GM21423 (cell line): ENCODE data around the gene PRR36.
"Not testable (repeated sequence)": the region's sequence is repeated elsewhere in the genome, so short reads cannot be mapped to it uniquely, and the experiment has no call there.

Experiments used
- ATAC-seq: cut with Tn5 transposase; IDR thresholded peaks from one replicate; pipeline ENCODE4 v1.9.1; 2021; ENCODE audit warnings: mild to moderate bottlenecking, moderate library complexity; ENCODE audit not compliant: unreplicated experiment

The PRR36 gene

DNA sequence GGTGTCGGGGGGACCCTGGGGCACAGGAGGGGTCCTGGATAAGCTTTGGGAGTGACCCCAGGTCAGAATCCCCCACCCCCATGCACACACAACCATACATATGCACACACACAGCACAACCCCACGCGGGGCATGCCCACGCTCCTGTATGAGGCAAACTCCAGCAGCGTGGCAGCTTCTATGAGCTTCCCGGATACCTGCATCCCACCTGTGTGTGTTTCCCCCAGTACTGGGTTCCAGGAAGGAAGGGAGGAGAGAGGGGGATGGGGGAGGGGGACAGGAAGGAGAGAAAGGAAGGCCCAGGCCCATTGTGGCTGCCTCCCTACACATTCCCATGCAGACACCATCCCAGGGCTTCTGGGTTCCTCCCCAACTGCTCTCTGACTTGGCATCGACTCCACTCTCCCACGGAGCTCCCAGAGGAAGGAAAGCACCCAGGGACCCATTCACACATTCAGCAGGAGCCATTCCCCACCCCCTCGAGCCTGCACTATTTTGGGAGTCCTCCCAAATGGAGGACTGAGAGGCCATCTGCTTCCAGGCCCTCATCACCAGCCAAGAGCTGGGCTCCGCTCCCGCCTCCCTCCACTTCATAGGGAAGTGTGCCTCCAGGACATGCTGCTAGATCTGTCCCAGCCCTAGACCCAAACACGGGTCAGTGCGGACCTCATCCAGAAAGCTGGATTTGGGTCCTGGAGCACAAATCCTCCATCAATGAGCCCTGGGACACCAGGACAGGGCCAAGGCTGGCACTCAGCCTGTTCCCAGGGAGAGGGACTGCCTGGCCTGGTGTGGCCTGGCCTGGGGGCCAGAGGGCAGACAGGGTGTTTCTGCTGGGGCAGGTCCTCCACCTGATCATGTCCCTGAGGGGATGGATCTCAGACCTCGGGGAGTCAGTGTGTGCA lies 13.2 kb downstream of the PRR36 start:
- no peak for ATAC-seq

DNA sequence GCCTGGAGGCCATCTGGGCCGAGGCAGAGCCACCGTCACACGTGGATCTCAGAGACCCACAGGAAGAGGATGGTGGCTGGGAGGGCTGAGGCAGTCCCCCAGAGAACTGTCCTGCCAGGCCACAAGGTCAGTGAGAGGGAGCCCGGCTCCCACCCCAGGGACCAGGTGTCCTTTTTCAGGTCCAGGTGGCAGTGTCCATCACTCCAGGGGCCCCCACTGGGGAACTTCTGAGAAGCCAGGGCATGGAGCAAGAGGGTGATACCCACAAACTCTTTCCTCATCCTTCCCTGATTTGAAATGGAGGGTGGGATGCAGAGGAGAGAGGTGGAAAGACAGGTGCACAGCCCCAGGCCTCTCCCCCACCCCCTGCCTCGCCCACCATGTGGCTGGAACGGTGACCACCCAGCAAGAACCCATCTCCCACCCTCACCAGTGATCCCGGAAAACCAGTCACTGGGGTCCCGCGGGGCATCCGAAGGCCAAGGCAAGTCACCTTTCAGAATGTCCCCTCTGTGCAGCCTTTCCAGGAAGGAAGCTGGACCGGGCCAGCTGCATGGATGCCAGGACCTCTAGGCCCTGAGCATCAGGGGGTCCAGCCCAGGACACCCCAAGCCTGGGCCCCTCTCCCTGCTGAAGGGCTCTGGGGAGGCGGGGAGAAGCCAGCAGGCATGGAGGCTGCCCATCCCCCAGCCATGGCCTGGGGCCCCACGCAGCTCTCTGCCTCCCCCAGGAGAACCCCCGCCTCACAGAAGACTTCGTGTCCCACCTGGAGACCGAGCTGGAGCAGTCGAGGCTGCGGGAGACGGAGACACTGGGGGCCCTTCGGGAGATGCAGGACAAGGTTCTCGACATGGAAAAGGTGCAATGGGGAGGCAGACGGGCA lies 14.1 kb downstream of the PRR36 start:
- no peak for ATAC-seq

DNA sequence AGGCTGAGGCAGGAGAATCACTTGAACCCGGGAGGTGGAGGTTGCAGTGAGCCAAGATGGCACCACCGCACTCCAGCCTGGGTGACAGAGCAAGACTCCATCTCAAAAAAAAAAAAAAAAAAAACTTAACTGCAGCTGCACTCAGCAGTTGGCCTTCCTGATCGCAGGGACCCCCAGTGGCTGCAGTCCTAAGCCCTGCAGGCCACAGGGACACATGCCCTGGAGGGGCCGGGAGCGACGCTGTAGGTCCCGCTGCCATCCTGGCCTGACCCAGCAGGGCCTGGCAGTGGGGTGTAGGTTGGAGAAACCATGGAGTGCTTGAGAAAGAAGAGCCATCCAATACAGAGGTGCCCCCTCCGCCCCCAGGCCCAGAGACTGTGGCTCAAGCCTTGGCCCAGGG lies 15.1 kb downstream of the PRR36 start:
- ATAC-seq, result not testable (repeated sequence)

DNA sequence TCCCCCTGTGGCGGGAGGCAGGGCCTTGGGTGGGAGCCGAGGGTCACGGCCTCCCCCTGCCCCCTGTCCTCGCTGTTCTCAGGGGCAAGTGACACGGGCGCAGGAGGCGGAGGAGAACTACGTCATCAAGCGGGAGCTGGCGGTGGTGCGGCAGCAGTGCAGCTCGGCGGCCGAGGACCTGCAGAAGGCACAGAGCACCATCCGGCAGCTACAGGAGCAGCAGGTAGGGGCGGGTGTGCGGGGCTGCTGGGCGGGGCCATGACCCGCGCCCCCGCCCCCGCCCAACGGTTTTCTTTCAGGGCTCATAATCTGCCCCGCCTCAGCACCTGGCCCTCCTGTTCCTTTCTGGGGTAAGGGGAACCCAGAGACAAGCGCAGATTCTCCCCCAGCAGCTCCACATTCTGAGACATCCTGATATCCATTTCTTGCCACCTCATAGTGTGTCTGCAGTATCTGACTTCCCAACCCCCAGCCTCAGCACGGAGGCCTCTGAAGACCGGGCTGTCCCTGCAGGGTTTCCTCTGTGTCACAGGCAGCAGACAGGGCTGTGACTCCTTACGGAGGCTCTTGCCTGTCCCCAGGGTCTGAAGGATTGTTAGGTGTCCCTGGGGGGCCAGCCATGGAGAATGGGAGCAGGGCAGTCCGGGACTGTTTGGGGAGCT lies 15.9 kb downstream of the PRR36 start:
- ATAC-seq, result no peak

DNA sequence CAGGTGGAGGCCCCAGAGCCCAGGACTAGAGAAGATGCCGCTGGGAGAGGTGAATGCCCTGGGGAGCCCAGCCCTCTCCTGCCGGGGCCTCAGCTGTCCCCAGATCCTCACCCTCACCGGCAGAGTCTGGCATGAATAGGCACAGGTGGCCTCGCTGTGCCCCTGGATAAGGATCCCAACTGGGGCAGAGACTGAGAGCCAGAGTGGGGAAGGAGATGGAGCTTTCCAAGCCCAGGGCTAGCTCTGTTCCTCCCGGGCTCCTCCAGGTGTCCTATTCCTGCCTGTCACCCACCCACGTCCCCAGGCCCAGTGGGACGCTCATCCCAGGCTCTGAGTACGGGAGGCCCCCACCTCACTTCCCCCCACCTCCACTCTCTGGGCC lies 16.5 kb downstream of the PRR36 start:
- no peak for ATAC-seq

DNA sequence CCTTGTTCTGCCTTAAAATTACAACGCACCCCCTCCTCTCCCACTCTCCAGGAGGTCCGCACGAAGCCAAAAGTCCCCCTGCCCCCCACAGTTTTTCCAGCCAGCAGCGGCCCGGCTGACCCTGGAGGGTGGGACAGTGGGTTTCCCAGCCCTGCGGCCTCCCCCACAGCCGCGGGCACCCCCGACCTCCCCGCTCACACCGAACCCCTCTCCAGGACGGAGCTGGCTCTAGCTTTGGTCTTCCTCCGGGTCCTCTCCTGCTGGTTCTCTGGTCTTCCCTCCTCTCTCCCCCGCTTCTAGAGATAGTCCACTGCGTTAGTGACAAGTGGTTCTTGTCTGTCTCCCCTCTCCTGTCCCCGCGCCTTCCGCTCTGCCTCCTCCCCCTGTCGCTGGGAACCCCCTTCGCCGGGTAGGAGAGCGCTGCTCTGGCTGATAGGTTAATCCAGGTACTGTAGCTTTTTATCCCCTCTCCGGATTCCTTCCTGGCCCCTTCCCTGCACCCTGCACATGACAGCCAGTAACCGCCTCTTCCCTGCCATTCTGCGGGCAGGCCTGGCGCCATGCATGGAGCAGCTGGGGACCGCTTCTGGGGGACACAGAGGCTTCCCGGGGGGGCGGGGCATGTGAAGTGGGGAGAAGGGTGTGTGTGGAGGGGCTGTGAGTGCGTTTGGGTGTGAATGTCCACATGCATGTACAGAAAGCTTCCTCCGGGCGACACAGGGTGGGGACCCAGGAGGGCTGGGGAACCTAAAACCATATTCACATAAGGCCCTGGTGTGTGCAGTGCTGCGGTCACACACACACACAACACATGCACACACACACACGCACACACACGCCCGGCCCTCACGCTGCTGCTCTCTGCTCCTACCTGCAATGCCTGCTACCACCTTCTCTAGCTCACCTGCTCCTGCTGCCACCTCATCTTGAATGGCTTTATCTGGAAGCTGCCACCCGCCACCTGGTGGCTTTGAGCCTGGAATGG lies 17.2 kb downstream of the PRR36 start:
- no peak for ATAC-seq

DNA sequence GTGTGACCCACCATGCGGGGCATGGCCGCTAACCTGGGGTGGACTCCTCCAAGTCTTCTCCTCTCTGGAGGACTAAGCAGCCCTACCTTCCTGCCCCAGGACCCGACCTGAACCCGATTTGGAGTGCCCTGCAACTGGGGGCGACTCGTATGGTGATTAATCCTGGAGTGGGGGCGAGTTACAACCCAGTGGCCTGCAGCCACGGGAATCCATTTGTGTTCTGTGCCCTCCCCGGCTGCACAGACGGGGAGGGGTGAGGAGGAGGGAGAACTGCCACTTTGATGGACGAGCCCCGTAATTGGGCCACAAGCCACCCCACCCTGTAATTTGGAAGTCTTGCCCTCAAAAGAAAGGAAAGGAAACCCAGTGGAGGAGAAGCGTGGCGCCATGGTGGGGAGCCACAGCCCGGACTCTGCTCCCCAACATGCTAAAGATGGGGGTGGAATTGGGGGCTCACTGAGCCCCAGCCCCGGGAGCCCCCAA lies 18.0 kb downstream of the PRR36 start:
- ATAC-seq, result no peak

DNA sequence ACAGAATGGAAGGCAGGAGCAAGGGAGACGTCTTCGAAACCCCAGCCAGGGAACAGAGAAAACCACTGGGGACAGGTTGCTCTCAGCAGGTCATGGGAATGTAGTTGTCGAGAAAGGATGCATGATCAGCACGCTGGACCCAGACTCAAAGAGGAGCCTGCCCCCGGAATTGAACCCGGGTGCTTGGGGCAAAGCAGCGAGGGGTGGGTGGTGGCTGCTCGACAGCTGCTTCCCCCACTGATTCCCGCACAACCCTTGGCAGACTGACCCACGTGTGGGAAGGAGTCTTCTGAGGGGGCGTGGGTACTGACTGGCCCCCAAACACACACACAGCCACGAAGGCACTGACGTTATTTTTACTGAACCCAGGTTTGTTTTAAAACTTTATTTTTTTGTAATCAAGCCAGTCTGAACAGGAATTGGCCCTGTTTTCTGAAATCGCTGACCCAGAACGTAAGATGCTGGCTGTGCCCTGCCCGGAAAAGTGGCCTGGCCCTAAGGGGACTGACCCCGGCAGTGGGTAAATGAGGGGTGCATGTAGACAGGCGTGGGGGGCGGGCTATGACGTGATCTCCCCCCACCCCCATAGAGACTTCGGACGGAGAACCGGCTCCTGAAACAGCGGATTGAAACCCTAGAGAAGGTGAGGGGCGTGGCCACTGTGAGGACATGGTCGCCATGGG lies 18.6 kb downstream of the PRR36 start:
- ATAC-seq, result no peak

DNA sequence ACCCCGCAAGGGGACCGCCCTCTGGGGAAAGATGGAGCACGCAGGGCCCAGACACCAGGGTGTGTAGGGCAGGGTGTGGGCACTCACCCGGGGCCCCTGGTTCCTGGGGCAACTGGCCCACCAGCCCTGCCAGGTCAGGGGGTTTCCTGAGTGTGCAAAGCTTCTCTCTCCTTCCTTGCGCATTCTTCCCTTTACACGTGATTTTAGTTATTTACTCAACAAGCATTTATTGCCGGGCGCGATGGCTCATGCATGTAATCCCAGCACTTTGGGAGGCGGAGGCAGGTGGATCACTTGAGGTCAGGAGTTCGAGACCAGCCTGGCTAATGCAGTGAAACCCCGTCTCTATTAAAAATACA lies 20.4 kb downstream of the PRR36 start:
- ATAC-seq, result no peak

DNA sequence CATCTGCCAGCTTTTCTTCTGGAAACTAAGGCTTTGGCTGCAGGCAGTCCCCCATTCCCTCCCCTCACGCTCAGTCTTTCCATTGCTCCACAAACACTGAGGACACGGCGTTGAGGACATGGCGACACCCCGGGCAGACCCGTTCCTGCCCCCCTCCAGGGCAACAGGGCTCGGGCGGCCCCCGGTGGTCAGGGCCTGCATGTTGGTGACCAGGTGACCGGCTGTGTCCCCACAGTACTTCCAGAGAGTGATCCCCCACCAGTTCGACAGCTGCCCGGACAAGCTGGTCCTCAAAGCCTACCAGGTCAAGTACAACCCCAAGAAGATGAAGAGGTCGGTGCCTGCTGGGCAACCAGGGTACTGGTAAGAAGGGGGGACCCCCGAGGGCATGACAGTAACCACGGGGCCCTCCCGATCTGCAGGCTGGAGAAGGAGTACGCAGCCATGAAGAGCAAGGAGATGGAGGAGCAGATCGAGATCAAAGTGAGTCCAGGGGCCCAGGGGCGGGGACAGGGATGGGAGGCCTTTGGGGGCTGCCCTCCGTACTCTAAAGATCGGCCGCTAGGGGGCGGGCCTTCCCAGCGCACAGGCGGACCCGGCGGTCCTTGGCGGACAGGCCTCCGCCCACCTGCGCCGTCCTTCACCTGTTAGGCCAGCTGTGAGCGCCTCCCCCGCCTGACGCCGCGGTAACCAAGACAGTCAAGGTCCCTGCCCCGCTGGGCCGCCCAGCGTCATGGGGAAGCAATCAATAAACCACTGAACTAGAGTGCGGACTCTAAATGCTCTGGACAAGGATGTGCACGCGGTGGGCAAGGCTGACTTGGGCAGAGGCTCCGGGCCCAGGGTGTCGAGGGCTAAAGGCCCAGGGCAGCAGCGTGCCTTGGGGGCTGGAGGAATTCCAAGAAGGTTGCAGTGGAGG lies 21.1 kb downstream of the PRR36 start:
- ATAC-seq, result no peak

DNA sequence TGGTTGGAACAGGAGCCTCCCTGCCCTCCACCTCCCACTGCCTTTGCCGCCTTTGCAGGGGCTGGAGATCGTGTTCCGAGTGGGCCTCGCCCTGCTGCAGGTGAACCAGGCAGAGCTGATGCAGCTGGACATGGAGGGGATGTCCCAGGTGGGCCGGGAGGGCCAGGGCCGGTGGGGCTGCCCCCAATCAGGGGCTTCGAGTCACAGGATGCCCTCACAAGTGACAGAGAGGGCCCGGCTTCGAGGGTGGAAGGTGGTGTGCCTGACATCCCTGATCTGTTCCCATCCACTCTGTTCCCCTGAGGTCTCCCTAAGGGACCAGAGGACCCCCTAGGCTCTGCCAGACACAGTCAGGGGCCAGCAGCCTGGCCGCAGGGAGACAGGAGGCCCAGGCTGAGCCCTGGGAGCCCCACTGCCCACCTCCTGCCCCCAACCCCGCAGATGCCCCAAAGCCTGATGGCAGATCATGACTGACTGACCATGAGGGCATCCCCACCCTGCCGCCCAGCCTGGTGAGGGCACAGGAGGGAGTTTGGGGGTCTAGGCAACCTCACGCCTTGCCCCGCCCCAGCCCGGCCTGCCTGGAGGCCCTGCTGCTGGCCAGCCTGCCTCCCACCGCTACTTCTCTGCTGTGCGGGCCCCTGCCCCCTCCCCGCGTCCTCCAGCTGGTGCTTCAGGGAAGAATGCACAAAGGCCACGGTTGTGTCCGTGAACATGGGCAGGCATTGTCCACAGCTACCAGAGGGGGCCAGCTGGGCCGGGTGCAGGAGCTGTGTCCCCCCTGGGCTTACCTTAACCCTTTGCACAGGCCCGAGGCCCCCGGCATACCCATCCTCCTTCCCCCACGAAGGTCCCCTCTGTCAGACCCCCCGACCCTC lies 22.3 kb downstream of the PRR36 start:
- no peak for ATAC-seq

DNA sequence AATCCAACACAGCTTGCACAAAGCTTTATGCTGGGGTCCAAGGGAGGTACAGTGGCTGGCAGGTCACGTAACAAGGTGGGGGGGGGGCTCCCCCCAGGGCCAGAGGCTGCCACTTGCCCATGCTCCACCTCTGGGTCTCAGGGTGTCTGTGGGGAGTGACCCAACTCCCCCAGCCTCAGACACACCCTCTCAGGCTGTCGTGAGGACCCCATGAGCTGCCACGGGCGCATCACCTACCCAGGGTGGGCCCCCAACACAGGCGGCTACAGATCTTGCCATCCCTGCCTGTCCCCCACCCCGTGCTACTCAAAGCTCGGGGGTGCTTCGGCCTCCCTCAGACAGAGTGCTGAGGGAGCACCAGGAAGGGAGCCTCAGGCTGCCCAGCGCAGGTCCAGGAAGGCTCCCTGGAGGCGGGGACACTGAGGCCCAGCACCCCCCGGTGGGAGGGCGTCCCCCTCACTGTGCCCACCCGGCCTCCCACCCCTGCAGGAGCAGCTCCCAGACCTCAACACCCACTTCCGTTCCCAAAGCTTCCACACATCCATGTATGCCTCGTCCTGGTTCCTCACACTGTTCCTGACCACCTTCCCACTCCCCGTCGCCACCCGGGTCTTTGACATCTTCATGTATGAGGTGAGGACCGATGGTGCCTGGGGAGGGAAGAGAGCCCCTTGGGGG lies 23.1 kb downstream of the PRR36 start:
- no peak for ATAC-seq

DNA sequence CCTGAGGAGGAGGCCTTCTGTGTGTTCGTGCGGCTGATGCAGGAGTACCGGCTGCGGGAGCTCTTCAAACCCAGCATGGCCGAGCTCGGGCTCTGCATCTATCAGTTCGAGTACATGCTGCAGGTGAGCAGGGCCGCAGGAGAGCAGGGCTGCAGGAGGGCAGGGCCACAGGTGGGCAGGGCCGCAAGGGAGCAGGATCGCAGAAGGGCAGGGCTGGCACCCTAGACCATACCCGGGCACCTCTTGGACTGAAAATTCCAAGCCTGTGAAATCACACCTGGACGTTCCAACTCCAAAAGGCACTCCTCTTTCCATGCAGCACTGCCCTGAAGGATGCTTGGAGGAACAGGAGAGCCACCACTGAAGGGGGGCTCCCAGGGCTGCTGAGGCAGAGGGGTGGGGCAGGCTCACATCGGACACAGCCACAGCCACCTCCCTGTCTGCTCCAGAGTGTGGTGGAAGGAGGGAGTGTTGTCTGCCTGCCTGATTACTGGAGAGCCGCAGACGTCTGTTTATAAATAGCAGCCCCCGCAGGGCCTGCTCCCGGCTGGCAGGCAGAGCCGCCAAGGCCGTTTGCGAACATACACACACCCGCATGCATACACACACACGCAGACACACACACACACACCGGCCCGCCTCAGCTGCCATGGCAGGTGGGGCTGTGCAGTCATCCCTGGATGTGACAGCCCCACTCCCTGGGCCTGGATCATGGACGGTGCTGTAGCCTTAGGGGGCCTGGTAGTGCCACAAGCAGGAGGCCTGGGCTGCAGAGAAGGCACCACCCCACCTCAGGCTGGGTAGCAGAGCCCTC lies 24.0 kb downstream of the PRR36 start:
- ATAC-seq, result no peak

DNA sequence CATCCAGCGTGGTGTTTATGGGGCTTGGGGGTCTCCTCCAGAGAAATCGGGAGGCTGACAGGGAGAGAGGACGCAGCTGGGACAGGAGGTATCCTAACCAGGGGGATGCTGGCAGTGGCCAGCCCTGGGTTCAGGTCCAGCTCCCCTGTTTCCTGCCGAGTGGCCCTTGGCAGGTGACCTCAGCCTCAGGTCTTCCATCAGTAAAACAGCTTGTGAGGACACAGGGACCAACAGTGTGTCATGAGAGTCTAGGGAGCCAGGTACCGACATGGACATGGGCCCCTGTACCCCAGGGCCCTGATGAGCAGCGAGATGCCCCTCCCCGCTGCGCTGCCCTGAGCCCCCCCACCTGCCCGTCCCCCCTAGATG lies 24.6 kb downstream of the PRR36 start:
- ATAC-seq, result no peak

DNA sequence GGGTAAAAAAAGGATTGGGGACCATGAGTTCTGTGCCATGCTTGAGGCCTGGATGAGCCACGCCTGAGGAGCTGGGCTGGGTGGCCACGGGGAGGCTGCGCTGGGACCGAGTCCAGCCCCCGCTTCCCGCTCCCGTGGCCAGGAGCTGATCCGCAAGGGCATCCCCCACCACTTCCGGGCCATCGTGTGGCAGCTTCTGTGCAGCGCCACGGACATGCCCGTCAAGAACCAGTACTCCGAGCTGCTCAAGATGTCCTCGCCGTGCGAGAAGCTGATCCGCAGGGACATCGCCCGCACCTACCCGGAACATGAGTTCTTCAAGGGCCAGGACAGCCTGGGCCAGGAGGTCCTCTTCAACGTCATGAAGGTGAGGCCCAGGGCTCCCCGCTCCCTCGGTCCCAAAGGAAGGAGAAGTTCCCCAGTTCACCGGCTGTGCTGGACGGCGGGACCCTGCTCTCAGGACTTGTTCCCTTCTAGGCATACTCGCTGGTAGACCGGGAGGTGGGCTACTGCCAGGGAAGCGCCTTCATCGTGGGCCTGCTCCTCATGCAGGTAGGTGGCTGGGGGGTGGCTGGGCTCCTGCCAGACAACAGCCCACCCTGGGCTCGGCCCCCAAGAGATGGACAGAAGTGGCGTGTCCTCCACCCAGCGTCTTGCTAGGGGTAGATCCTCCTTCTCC lies 25.3 kb downstream of the PRR36 start:
- ATAC-seq, result no peak

DNA sequence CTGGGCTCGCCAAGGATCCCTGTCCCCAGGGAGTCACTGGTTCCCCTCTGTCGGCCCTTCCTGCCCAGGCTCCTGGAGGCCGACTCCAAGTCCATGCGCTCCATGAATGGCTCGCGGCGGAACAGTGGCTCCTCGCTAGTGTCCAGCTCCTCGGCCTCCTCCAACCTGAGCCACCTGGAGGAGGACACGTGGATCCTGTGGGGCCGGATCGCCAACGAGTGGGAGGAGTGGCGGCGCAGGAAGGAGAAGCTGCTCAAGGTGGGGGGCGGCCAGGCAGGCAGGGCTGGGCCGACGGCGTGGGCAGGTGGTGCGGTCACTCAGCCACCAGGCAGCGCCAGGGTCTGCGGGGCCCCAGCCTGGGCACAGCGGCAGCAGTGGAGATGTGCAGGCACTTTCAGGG lies 26.5 kb downstream of the PRR36 start:
- no peak for ATAC-seq
